GM12878 (cell line): ENCODE results near the gene NRP2. TPM values are rescaled to one million over a fixed set of nuclear protein-coding genes. Genes with fewer than 3 reads are reported as not detected.

Source experiments
- ATAC-seq: fragments of 200-7000 bp; cut with Tn5 transposase; 3 replicates; pipeline ENCODE4 v1.9.1; 2020; ENCODE audit warnings: mild to moderate bottlenecking, moderate library complexity
- BruUV-seq: library from RNA; stranded (reverse); fragments of 400-500 nt; replicated peaks from 2 replicates; lab custom pipeline; 2021; lab: Mats Ljungman, UMichigan
- CTCF ChIA-PET: fragments of 300-600 bp; sonication (Branson Sonifier 250); formaldehyde crosslinking; extraction: SDS; loops from one replicate; lab custom pipeline; 2021; ENCODE audit warnings: inconsistent platforms; lab: Yijun Ruan, JAX
- POLR2A ChIA-PET: fragments of 350-600 bp; formaldehyde crosslinking; extraction: SDS; loops from one replicate; lab custom pipeline; 2021; ENCODE audit warnings: inconsistent platforms; lab: Charles Lee
- RAD21 ChIA-PET: fragments of 300-600 bp; sonication (Branson Sonifier 250); formaldehyde crosslinking; loops from one replicate; lab custom pipeline; 2023; ENCODE audit warnings: antibody characterized with exemption; ENCODE audit not compliant: unreplicated experiment; lab: Charles Lee
- SMC1A ChIA-PET: fragments of 300-600 bp; sonication (Branson Sonifier 250); formaldehyde crosslinking; loops from one replicate; lab custom pipeline; 2023; ENCODE audit not compliant: unreplicated experiment, uncharacterized antibody; lab: Charles Lee
- DNase-seq: peaks from one replicate; pipeline ENCODE4 v3.0.0-alpha.2; 2011; ENCODE audit warnings: low read depth, low spot score
- FAIRE-seq: peaks from 3 replicates; lab custom pipeline; 2011; peaks lifted over from hg19 to GRCh38; lab: Jason Lieb, UNC
- H2AFZ ChIP-seq: 2 replicates; pipeline ENCODE4 v1.6.0; 2011; ENCODE audit warnings: low read depth, low read length, control low read depth; ENCODE audit not compliant: control insufficient read depth
- H3K27ac ChIP-seq: 2 replicates; pipeline ENCODE4 v1.5.1; 2011; ENCODE audit warnings: control low read depth; ENCODE audit not compliant: control insufficient read depth, insufficient read depth
- H3K27me3 ChIP-seq, 2 experiments: replicated peaks in 1 of 2; 2 replicates each; pipeline versions ENCODE4 v1.6.0 to v1.6.1; 2011; ENCODE audit warnings: low read length in 1 of 2; ENCODE audit not compliant: control insufficient read depth in 2 of 2, insufficient read depth in 2 of 2
- H3K36me3 ChIP-seq, 2 experiments: 2 replicates each; pipeline ENCODE4 v1.5.1; 2011; ENCODE audit warnings: low read length in 1 of 2; ENCODE audit not compliant: control insufficient read depth in 2 of 2, insufficient read depth in 2 of 2
- H3K4me1 ChIP-seq: 2 replicates; pipeline ENCODE4 v1.6.1; 2011; ENCODE audit warnings: mild to moderate bottlenecking, low read length, moderate library complexity, mixed read lengths; ENCODE audit not compliant: control insufficient read depth, insufficient read depth
- H3K4me2 ChIP-seq: 2 replicates; pipeline ENCODE4 v1.6.0; 2011; ENCODE audit warnings: control low read depth; ENCODE audit not compliant: control insufficient read depth, insufficient read depth
- H3K4me3 ChIP-seq: fragments of 200-600 bp; sonication (generic); 2 replicates; pipeline ENCODE4 v1.5.1; 2016
- H3K79me2 ChIP-seq: 2 replicates; pipeline ENCODE4 v1.6.0; 2011; ENCODE audit warnings: low read length; ENCODE audit not compliant: control insufficient read depth, insufficient read depth
- H3K9ac ChIP-seq: 2 replicates; pipeline ENCODE4 v1.8.0; 2011; ENCODE audit warnings: low read length, control low read depth, mixed read lengths; ENCODE audit not compliant: control insufficient read depth, insufficient read depth
- H3K9me3 ChIP-seq: replicated peaks from 3 replicates; pipeline ENCODE4 v1.5.1; 2011; ENCODE audit warnings: mild to moderate bottlenecking, low read length; ENCODE audit not compliant: control insufficient read depth, insufficient read depth
- H4K20me1 ChIP-seq: 2 replicates; pipeline ENCODE4 v1.6.0; 2011; ENCODE audit not compliant: control insufficient read depth, insufficient read depth
- CHD1 ChIP-seq: IDR thresholded peaks from 2 replicates; pipeline ENCODE4 v1.6.1; 2012; ENCODE audit warnings: low read depth, low read length, improper control_type of control experiment
- MXI1 ChIP-seq: fragments of 150-350 bp; IDR thresholded peaks from 2 replicates; pipeline ENCODE4 v1.6.1; 2011; ENCODE audit warnings: low read depth, mild to moderate bottlenecking, inconsistent platforms, low read length, improper control_type of control experiment
- RELB ChIP-seq: fragments of 450-650 bp; IDR thresholded peaks from 2 replicates; pipeline ENCODE4 v1.6.1; 2017; ENCODE audit warnings: low read depth, mild to moderate bottlenecking, moderate library complexity
- SREBF2 ChIP-seq: IDR thresholded peaks from 2 replicates; pipeline ENCODE4 v1.6.1; 2012; ENCODE audit warnings: mild to moderate bottlenecking, low read length
- ZBTB33 ChIP-seq: fragments of 450-650 bp; IDR thresholded peaks from 2 replicates; pipeline ENCODE4 v1.6.1; 2017; ENCODE audit warnings: mild to moderate bottlenecking
- ZNF687 ChIP-seq: fragments of 450-650 bp; IDR thresholded peaks from 2 replicates; pipeline ENCODE4 v1.6.1; 2017; ENCODE audit warnings: mild to moderate bottlenecking, moderate library complexity
- WGBS: methylation state at CpG from one replicate; pipeline ENCODE4 v1.1.6; 2016; ENCODE audit warnings: low lambda C conversion rate; ENCODE audit not compliant: insufficient replicate concordance, insufficient coverage; ENCODE audit errors: missing lambda C conversion rate; 5-methylcytosine and 5-hydroxymethylcytosine counted together
- in situ Hi-C: fragments of 300-500 bp; cut with MboI; formaldehyde crosslinking; loops from 9 replicates; pipeline ENCODE4 v1.14.3; 2018; ENCODE audit warnings: mixed read lengths
- intact Hi-C: fragments of 100-400 bp; cut with micrococcal nuclease; formaldehyde crosslinking; loops from one replicate; pipeline ENCODE4 v1.14.2; 2022; ENCODE audit not compliant: unreplicated experiment
- polyA plus RNA-seq, 11 experiments: library from polyadenylated mRNA; depleted of rRNA in 4 of 11; unstranded in 6 of 11; stranded (reverse) in 5 of 11; fragments of >200 nt; fragmentation: Nextera tagmentation in 4 of 11; fragmentation: Illumina TruSeq in 1 of 11; extraction: Ambion mirVana in 4 of 11; extraction: Trizol in 1 of 11; gene quantifications; 1 replicate in 1 of 11; 2 replicates in 10 of 11; pipeline versions ENCODE4 v1.2.1 to v1.2.3, GENCODE V29; 2011 to 2016; ENCODE audit warnings: inconsistent platforms in 2 of 11, missing spikeins in 2 of 11, low read depth in 1 of 11
- total RNA-seq, 4 experiments: library from RNA; depleted of rRNA in 3 of 4; stranded (reverse); fragments of >200 nt in 3 of 4; fragmentation: Illumina TruSeq in 1 of 4; extraction: Trizol in 1 of 4; gene quantifications; 2 replicates each; pipeline versions ENCODE4 v1.2.1 to v1.2.3, GENCODE V29; 2013 to 2021

Gene NRP2
- total and polyA plus RNA-seq, 10 of the 15 experiments (the other 5 are each of a cell fraction or from before 2014, with no cell fraction given), result 0.06 to 1.2 (median 0.46) TPM

- no peaks in the 10 kb centered on the region for H3K79me2 ChIP-seq
- no peak for FAIRE-seq
- no peak overlapping the region for H3K4me2 ChIP-seq
- RAD21 ChIA-PET, result no interaction called here
- H3K4me1 ChIP-seq, result peaks cover 47% of the 10 kb centered on the region
- TF ChIP-seq SREBF2, result no peak
- TF ChIP-seq ZBTB33, result 0 out of 2 replicates have a peak, but pooled peaks have one; percentile 35
- no peak for TF ChIP-seq RELB
- TF ChIP-seq ZNF687, result no peak
- no peak for TF ChIP-seq MXI1
- no peak for TF ChIP-seq CHD1
- no peaks in the 10 kb centered on the region for H3K36me3 ChIP-seq
- ATAC-seq, result no peak
- no peak overlapping the region for H3K9ac ChIP-seq
- POLR2A ChIA-PET, result interaction anchor here (0.9 to 1.1 kb wide), 2 partner anchors 9 to 16 kb away, joined by 3 to 4 read pairs; no protein-coding TSS in a partner anchor
- no peaks in the 10 kb centered on the region for H3K9me3 ChIP-seq
- SMC1A ChIA-PET, result interaction anchor here (1.6 to 6.4 kb wide), 2 partner anchors 9 to 21 kb away, joined by 4 to 50 read pairs; no protein-coding TSS in a partner anchor
- H4K20me1 ChIP-seq, result no peaks in the 10 kb centered on the region
- H2AFZ ChIP-seq, result peak overlapping the region; percentile 41; the same call in 1 of the 2 replicates
- no peak overlapping the region for H3K4me3 ChIP-seq
- H3K27me3 ChIP-seq, result no peaks in the 10 kb centered on the region
- H3K27ac ChIP-seq, result peak overlapping the region; percentile 40; the same call in 1 of the 2 replicates
- WGBS, result 100% methylated on average over 4 of the region's 4 CpGs
- CTCF ChIA-PET, result interaction anchor here (0.6 to 0.7 kb wide), 2 partner anchors 10 to 54 kb away, joined by 3 read pairs; no protein-coding TSS in a partner anchor
- DNase-seq, result no peak
- BruUV-seq, result no TSS peak
- in situ Hi-C loops (loop anchor here (25.0 kb wide), 1 partner anchor 1628 kb away; no protein-coding TSS in a partner anchor), intact Hi-C loops (no loop called here)
Observed at GRCh38 chr2:205709319-205709718, 27.0 kb downstream of the NRP2 start.
